HL-60 (cell line): Measurements from ENCODE around the gene GAL3ST1.

ENCODE experiments used
- POLR2AphosphoS5 ChIP-seq: IDR thresholded peaks from 2 replicates; pipeline ENCODE4 v1.6.1; 2012; ENCODE audit warnings: low read depth
- SPI1 ChIP-seq: IDR thresholded peaks from 2 replicates; pipeline ENCODE4 v1.6.1; 2012; ENCODE audit warnings: low read depth, mild to moderate bottlenecking, borderline replicate concordance
- TF ChIP-seq, protein P1 (sequence below): IDR thresholded peaks from one replicate; pipeline ENCODE4 v1.5.1; 2011; ENCODE audit warnings: low read length, control low read depth, inconsistent platforms; ENCODE audit not compliant: insufficient read depth
- TF ChIP-seq, protein P2 (sequence below): IDR thresholded peaks from 2 replicates; pipeline ENCODE4 v1.6.1; 2012; ENCODE audit warnings: low read depth; ENCODE audit not compliant: insufficient replicate concordance

DNA sequence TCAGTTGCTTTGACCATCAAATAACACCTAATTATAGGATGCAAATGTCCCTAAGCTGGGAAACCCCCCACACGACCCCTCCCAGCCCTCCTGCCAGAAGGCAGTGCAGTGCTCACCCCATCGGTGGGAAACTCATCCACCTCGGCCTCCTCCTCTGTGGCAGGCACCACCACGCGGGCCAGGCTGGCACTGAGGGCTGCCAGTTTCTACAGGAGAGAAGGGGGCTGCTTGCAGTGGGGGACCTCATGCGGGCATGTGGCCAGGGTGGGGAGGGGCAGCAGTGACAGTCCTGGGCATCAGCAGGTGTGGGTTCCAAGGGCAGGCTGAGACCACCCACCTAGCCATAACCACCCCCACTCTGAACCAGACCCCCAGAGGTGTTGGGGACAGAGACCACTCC, 6.4 kb upstream of the GAL3ST1 start:
- TF ChIP-seq, protein P1, sequence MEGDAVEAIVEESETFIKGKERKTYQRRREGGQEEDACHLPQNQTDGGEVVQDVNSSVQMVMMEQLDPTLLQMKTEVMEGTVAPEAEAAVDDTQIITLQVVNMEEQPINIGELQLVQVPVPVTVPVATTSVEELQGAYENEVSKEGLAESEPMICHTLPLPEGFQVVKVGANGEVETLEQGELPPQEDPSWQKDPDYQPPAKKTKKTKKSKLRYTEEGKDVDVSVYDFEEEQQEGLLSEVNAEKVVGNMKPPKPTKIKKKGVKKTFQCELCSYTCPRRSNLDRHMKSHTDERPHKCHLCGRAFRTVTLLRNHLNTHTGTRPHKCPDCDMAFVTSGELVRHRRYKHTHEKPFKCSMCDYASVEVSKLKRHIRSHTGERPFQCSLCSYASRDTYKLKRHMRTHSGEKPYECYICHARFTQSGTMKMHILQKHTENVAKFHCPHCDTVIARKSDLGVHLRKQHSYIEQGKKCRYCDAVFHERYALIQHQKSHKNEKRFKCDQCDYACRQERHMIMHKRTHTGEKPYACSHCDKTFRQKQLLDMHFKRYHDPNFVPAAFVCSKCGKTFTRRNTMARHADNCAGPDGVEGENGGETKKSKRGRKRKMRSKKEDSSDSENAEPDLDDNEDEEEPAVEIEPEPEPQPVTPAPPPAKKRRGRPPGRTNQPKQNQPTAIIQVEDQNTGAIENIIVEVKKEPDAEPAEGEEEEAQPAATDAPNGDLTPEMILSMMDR = no peak
- TF ChIP-seq POLR2AphosphoS5 = no peak
- TF ChIP-seq, protein P2, sequence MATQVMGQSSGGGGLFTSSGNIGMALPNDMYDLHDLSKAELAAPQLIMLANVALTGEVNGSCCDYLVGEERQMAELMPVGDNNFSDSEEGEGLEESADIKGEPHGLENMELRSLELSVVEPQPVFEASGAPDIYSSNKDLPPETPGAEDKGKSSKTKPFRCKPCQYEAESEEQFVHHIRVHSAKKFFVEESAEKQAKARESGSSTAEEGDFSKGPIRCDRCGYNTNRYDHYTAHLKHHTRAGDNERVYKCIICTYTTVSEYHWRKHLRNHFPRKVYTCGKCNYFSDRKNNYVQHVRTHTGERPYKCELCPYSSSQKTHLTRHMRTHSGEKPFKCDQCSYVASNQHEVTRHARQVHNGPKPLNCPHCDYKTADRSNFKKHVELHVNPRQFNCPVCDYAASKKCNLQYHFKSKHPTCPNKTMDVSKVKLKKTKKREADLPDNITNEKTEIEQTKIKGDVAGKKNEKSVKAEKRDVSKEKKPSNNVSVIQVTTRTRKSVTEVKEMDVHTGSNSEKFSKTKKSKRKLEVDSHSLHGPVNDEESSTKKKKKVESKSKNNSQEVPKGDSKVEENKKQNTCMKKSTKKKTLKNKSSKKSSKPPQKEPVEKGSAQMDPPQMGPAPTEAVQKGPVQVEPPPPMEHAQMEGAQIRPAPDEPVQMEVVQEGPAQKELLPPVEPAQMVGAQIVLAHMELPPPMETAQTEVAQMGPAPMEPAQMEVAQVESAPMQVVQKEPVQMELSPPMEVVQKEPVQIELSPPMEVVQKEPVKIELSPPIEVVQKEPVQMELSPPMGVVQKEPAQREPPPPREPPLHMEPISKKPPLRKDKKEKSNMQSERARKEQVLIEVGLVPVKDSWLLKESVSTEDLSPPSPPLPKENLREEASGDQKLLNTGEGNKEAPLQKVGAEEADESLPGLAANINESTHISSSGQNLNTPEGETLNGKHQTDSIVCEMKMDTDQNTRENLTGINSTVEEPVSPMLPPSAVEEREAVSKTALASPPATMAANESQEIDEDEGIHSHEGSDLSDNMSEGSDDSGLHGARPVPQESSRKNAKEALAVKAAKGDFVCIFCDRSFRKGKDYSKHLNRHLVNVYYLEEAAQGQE = no peak
- TF ChIP-seq SPI1 = no peak
